Measurements from ENCODE around the gene TES. TPM values are rescaled to one million over a fixed set of nuclear protein-coding genes. Genes with fewer than 3 reads are reported as not detected.
A peak's percentile ranks its signal among the peaks of the same experiment; 100 is the strongest.
"Not testable (repeated sequence)": the region's sequence is repeated elsewhere in the genome, so short reads cannot be mapped to it uniquely, and the experiment has no call there.

Gene TES
- total RNA-seq, 4 donors from 2014 or later = 115 to 189 (median 146) TPM

DNA sequence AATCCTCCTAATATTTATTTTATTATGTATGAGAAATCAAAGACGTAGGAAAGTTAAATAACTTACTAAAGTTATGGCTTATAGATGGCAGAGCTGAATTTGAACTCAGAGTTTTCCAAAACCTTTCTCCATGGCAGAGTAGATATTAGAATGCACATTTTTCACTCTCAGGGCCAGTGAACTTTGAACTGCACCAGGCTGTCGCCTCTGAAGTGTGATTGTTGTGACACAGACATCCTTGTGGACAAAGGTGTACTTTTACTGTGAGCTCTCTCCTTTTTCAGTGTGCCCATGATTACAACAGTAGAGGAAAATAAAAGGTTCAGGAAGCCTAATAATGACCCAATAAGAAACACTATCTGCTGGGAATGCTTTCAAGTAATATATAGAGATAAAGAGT lies 29.1 kb downstream of the TES start:
- no peaks in the 10 kb centered on the region for H3K27me3 ChIP-seq
- H3K4me1 ChIP-seq = no peaks in the 10 kb centered on the region
- intact Hi-C loops (cut with DNase I; ENCODE audit: low total_unique reads) = loop anchor here (5.0 kb wide), 1 partner anchor 57 kb away; no protein-coding TSS in a partner anchor
- DNase-seq = no peak
- no peaks in the 10 kb centered on the region for H3K36me3 ChIP-seq
- H3K9me3 ChIP-seq = no peaks in the 10 kb centered on the region
- H3K27ac ChIP-seq = peak overlapping the region; percentile 60 to 84
- no peak overlapping the region for H3K4me3 ChIP-seq
- no peak for TF ChIP-seq POLR2A (IDR thresholded peaks at IDR 0.05)
- TF ChIP-seq, protein P1, sequence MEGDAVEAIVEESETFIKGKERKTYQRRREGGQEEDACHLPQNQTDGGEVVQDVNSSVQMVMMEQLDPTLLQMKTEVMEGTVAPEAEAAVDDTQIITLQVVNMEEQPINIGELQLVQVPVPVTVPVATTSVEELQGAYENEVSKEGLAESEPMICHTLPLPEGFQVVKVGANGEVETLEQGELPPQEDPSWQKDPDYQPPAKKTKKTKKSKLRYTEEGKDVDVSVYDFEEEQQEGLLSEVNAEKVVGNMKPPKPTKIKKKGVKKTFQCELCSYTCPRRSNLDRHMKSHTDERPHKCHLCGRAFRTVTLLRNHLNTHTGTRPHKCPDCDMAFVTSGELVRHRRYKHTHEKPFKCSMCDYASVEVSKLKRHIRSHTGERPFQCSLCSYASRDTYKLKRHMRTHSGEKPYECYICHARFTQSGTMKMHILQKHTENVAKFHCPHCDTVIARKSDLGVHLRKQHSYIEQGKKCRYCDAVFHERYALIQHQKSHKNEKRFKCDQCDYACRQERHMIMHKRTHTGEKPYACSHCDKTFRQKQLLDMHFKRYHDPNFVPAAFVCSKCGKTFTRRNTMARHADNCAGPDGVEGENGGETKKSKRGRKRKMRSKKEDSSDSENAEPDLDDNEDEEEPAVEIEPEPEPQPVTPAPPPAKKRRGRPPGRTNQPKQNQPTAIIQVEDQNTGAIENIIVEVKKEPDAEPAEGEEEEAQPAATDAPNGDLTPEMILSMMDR (IDR thresholded peaks at IDR 0.05) = no peak

DNA sequence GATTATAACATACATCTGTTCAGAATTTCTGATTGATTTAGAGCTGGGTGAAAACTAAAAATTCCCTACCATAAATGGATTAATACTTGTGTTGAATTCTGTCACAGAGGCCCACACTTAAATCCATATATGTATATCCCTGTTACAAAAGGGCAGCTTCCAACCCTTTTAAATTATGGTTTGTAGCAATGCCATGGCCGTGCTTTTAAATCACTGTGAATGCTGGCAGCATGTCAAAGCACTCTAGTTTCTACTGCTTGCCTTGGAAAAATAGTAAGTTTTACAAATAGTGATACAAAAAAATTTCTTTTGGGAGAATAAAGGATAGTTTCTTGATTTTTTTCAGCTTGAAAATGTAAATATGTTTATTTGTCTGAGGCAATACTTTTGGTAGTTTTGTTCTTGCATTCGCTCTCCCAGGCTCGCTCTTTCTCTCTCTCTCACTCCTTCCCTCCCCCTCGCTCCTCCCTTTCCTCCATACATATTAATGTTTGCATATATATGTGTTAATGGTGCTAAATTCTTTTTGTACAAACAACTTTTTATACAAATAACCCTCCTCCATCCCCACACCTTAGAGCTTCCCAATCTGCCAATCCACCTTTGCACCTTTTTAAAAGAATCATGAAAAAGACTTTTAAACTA lies 29.8 kb downstream of the TES start:
- Histone ChIP-seq H3K27ac (peak overlapping the region; percentile 60 to 84), H3K9me3 (no peaks in the 10 kb centered on the region), H3K4me1 (no peaks in the 10 kb centered on the region), H3K36me3 (no peaks in the 10 kb centered on the region), H3K4me3 (no peak overlapping the region), H3K27me3 (no peaks in the 10 kb centered on the region)
- intact Hi-C loops (cut with DNase I; ENCODE audit: low total_unique reads) = no loop called here
- DNase-seq = peak in 1 of 2 donors; percentile 55
- TF ChIP-seq, protein P1 (IDR thresholded peaks at IDR 0.05) = no peak
- no peak for TF ChIP-seq POLR2A (IDR thresholded peaks at IDR 0.05)

DNA sequence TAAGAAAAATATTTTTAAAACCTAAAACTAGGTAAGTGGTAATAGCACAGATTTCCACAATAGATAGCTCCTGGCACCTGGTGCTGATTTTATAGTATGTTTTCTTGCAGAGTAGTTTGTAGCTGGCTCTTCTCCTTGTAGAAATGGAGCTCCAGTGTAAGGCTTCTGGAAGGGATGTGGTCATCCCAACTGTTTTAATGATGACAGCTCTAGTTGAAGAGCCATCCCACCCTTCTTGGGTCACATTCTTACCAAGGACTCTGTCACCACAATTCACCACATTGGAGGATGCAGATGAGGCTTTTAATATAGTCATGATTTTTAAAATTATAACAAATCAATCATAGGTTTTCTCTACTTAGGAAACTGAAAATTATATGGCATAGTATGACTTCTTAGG lies 31.0 kb downstream of the TES start:
- Histone ChIP-seq H3K27me3 (no peaks in the 10 kb centered on the region), H3K4me3 (no peak overlapping the region), H3K36me3 (no peaks in the 10 kb centered on the region), H3K9me3 (no peaks in the 10 kb centered on the region), H3K27ac (peak overlapping the region; percentile 60 to 84), H3K4me1 (no peaks in the 10 kb centered on the region)
- TF ChIP-seq, protein P1 (IDR thresholded peaks at IDR 0.05) = no peak
- TF ChIP-seq POLR2A (IDR thresholded peaks at IDR 0.05) = no peak
- DNase-seq = no peak
- intact Hi-C loops (cut with DNase I; ENCODE audit: low total_unique reads) = no loop called here

DNA sequence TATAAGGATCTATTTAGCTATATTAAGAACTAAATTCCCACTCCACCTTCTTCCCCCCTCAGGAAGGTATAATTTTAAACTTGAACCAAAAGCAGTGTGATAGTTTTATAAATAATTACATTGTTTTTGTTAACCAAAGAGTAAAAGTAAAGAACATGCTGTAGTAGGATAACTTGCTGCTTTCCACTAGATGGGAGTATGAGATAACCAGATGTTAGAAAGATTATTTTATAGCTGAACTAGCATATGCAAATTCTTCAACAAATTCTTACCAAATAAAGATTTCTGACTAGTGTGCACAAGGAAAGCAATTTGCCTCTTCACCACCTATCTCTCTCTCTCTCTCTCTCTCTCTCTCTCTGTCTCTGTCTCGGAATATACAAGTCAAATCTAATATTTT lies 31.8 kb downstream of the TES start:
- no peaks in the 10 kb centered on the region for H3K4me1 ChIP-seq
- intact Hi-C loops (cut with DNase I; ENCODE audit: low total_unique reads) = no loop called here
- TF ChIP-seq, protein P1 (IDR thresholded peaks at IDR 0.05) = no peak
- TF ChIP-seq POLR2A (IDR thresholded peaks at IDR 0.05) = no peak

DNA sequence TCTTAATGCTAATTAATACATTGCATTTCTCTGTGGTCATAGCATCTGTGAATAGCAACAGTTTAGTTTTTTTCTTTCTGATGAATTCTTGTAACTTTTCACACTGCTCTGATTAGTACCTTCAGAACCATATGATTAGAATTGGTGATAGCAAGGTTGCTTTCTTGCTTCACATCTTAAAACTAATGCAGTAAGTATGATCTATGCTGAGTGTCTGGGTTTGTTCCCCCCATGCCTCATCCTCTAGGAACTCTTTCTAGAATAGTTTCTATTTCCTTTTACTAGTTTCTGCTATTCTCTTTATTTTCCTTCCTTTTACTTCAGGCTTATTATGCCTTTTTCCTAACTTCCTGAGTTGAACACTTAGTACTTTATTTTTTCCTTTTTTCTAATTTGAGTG lies 32.4 kb downstream of the TES start:
- TF ChIP-seq, protein P1 (IDR thresholded peaks at IDR 0.05) = no peak
- TF ChIP-seq POLR2A (IDR thresholded peaks at IDR 0.05) = no peak
- Histone ChIP-seq H3K4me3 (no peak overlapping the region), H3K27ac (peak overlapping the region in 1 of 2 donors; percentile 84)

More for the DNA sequence above, 31.8 kb downstream of the TES start:
- Histone ChIP-seq H3K4me3 (no peak overlapping the region), H3K27me3 (no peaks in the 10 kb centered on the region), H3K9me3 (no peaks in the 10 kb centered on the region), H3K27ac (peak overlapping the region; percentile 5 to 84), H3K36me3 (no peaks in the 10 kb centered on the region)
- DNase-seq = no peak

DNA sequence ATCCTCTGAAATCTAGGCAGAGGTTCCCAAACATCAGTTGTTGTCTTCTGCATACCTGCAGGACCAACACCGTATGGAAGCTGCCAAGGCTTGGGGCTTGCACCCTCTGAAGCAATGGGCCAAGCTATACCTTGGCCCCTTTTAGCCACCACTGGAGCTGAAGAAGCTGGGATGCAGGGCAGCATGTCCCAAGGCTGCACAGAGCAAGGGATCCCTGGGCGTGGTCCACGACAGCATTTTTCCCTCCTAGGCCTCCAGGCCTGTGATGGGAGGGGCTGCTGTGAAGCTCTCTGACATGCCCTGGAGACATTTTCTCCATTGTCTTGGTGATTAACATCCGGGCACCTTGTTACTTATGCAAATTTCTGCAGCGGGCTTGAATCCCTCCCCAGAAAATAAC lies 34.5 kb downstream of the TES start:
- H3K27me3 ChIP-seq; H3K27ac ChIP-seq; H3K9me3 ChIP-seq; H3K36me3 ChIP-seq; intact Hi-C loops (cut with DNase I; ENCODE audit: low total_unique reads); H3K4me3 ChIP-seq; H3K4me1 ChIP-seq; DNase-seq: not testable (repeated sequence)

More for the DNA sequence above, 32.4 kb downstream of the TES start:
- DNase-seq = no peak
- no peaks in the 10 kb centered on the region for H3K27me3 ChIP-seq
- no peaks in the 10 kb centered on the region for H3K4me1 ChIP-seq
- no peaks in the 10 kb centered on the region for H3K9me3 ChIP-seq
- no peaks in the 10 kb centered on the region for H3K36me3 ChIP-seq
- intact Hi-C loops (cut with DNase I; ENCODE audit: low total_unique reads) = no loop called here

All from uterus (tissue), 4 donors.